Measurements from ENCODE around the gene CACNA1C. TPM values are rescaled to one million over a fixed set of nuclear protein-coding genes. Genes with fewer than 3 reads are reported as not detected.

Gene CACNA1C
- total RNA-seq, 4 donors from 2014 or later, result 2.9 to 5.3 (median 4.3) TPM

GRCh38 chr12:2301531-2302461 is 249.0 kb downstream of the CACNA1C start:
- no peak for TF ChIP-seq CTCF (IDR thresholded peaks at IDR 0.05; ENCODE audit: low read depth)

GRCh38 chr12:2302711-2303580 is 250.2 kb downstream of the CACNA1C start:
- no peak for TF ChIP-seq CTCF (IDR thresholded peaks at IDR 0.05; ENCODE audit: low read depth)

GRCh38 chr12:2304223-2304622 is 251.4 kb downstream of the CACNA1C start:
- TF ChIP-seq CTCF (IDR thresholded peaks at IDR 0.05; ENCODE audit: low read depth), result no peak

GRCh38 chr12:2306012-2306411 is 253.2 kb downstream of the CACNA1C start:
- TF ChIP-seq CTCF (IDR thresholded peaks at IDR 0.05; ENCODE audit: low read depth), result no peak

GRCh38 chr12:2306735-2307134 is 253.9 kb downstream of the CACNA1C start:
- no peak for TF ChIP-seq CTCF (IDR thresholded peaks at IDR 0.05; ENCODE audit: low read depth)

GRCh38 chr12:2307550-2307949 is 254.8 kb downstream of the CACNA1C start:
- TF ChIP-seq CTCF (IDR thresholded peaks at IDR 0.05; ENCODE audit: low read depth), result no peak

GRCh38 chr12:2309647-2310046 is 256.9 kb downstream of the CACNA1C start:
- no peak for TF ChIP-seq CTCF (IDR thresholded peaks at IDR 0.05; ENCODE audit: low read depth)
